HG03196 (cell line): ENCODE measurements around the gene BRS3.

Source experiments
- ATAC-seq: cut with Tn5 transposase; IDR thresholded peaks from one replicate; pipeline ENCODE4 v1.9.1; 2021; ENCODE audit not compliant: unreplicated experiment

Gene BRS3

DNA sequence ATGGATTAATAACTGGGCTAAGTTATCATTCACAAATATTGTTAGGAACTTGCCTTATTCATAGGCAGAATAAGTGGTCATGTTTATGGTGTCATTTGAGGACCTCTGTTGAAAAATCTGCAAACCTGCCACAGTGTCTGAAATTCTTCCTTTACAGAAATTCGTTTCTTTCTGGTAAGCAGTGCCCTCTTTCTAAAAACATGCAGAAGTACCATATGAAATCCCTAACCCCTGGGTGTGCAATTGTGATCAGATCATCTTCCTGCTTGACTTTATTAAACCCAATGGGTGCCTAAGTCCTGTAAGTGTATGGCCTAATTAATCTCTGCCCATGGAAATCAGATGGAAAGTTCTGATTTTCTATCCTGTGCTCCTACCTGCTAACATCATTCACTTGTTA lies 5.3 kb downstream of the BRS3 start:
- ATAC-seq: no peak

- ATAC-seq: no peak
These were observed 7.3 kb downstream of the BRS3 start for GRCh38 chrX:136495043-136495442.

DNA sequence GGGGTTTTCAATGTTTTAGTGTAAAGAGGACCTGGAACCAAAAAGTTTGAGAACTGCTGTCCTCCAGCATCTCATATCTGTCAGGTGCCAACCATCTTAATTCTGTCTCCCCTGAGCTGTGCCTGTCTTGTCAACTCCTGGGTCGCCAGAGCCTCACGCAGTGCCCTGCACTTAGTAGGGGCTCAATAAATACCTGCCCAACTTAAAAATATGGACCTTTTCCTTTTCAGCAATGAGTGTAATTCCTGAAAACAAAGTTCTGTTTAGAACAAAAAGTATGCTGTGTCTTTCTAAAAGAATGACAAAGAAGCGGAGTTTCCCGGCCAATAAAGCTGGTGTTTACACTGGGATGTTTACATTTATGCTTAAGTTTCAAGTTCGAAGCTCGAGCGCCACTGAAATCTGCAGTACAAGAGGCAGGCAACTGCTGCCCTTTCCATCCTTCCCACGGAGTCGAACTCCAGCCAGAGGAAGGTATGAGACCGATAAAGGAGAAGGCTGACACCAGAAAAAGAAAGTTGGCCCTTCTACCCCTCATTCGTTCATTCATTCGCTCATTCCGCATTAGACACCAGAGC lies 8.5 kb downstream of the BRS3 start:
- ATAC-seq: no peak

DNA sequence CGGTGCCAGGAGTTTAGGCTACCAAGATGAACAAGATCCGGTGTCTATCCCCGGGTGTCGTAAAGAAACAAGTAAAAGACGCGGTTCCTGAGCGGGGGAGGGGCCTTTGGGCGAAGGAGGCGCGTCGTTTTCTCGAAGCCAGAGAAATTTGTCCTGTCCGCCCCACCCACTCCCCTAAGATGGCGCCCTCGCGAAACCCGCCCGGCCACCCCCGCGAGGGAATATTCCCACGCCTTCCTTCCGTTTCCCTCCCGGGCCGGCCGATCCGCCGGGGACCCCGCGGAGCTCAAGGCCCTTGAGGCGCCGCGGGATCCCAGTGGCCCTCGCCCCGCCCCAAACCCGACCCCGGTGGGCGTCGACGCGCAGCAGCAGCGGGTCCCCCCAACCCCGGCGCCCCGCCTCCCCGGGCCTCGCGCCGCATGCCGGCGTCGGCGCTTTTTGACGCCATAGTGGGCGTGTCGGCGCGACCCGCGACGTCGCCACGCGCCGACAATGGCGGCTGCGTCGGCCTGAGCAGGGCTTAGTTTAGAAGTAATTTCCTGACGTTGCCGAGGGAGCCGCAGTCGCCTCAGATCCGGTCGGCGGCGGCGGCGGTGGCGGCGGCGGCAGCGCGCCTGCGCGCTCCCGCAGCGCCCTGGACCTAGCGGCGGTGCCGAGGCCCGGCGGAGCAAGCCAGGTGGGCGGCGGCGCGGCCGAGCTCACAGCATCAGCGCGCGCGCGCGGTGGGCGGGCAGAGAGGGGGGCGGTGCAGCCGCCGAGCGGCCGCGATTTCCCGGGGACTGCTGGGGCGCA lies 9.2 kb downstream of the BRS3 start:
- peak; percentile 84 for ATAC-seq

DNA sequence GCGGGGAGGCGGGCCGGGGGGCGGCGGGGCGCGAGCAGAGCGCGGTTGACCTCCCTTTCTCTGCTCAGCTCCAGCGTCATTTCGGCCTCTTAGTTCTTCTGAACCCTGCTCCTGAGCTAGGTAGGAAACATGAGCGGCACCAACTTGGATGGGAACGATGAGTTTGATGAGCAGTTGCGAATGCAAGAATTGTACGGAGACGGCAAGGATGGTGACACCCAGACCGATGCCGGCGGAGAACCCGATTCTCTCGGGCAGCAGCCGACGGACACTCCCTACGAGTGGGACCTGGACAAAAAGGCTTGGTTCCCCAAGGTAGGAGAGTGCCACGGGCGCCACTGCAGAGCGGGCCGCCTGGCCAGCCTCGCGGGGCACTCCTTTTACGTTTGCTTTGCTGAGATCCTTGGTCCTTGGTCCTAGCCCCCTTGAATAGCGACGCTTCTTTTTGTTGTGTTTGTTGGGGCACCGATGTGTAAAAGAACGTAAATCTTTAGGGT lies 9.9 kb downstream of the BRS3 start, which contains the start of gene HTATSF1:
HTATSF1 (plus strand) TSS at position 37 of the 497 bp plus-strand sequence; CDS start at position 130, 93 bp downstream.
- no peak for ATAC-seq

GRCh38 chrX:136519069-136519468 lies 31.3 kb downstream of the BRS3 start:
- no peak for ATAC-seq

DNA sequence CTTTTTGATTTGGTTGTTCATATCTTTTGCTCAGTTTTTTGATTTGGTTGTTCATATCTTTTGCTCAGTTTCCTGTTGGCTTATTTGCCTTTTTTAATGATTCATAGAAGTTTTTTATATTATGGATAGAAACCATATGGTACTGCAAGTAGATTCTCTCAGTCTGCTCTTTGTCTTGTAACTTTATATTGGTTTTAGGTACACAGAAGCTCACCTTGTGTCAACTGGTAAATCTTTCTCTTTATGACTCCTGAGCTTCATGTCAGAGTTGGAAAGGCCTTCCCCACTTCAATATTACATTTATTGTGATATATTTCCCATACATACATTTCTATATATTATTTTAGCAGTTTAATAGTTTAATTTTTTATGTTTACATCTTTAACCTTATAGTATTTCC lies 36.0 kb downstream of the BRS3 start:
- ATAC-seq: no peak

GRCh38 chrX:136525738-136526606 lies 38.2 kb downstream of the BRS3 start:
- no peak for ATAC-seq

DNA sequence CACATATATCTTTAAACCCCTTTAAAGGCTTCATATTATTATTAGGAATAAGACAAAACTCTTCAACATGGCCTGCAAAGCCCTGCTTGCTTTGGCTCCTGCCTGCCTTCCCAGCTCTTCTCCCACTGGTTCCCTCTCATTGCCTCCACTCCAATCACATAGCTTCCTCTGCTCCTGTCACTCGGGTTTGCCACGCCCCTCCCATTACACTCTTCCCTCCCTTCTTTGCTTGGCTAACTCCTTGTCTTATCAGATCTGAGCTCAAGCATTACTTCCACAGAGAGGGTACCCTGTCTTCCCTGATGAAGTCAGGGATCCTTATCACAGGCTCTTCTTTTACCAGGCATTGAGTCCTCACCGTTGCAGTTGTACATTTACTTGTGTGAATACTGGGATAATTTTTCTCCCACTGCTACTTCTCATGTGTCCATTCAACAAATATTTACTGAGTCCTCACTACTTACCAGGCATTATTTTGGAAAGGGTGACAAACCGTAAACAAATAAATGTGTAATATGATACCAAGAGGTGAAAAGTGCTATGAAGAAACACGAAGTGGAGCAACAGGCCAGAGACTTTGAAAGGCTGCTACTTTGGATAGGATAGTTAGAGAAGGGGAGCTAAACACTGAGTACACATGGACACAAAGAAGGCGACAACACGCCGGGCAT lies 41.0 kb downstream of the BRS3 start:
- ATAC-seq: no peak

DNA sequence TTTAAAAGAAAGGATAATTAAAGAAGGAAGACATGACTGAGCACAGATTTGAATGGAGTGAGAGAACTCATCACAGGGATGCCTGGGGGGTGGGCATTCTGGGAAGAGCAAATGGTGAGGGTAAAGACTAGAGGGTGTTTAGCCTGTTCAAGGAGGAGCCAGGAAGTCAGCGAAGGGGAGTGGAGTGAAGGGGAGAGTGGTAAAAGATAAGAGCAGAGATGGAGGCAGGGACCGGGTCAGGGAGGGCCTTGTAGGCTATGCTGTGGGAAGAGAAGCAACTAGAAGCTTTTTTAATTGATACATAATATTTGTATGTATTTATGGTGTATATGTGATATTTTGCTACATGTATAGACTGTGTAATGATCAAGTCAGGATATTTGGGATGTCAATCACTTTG lies 42.0 kb downstream of the BRS3 start:
- no peak for ATAC-seq

- no peak for ATAC-seq
These were observed 44.2 kb downstream of the BRS3 start, which contains the start of gene VGLL1 for GRCh38 chrX:136531951-136532350. Gene VGLL1 (plus strand): TSS chrX:136532215. CDS start chrX:136536021, 3,806 bp downstream.

- ATAC-seq: no peak
These were observed 46.4 kb downstream of the BRS3 start for GRCh38 chrX:136534131-136534530.

- ATAC-seq: no peak
These were observed 51.1 kb downstream of the BRS3 start for GRCh38 chrX:136538811-136539210.

DNA sequence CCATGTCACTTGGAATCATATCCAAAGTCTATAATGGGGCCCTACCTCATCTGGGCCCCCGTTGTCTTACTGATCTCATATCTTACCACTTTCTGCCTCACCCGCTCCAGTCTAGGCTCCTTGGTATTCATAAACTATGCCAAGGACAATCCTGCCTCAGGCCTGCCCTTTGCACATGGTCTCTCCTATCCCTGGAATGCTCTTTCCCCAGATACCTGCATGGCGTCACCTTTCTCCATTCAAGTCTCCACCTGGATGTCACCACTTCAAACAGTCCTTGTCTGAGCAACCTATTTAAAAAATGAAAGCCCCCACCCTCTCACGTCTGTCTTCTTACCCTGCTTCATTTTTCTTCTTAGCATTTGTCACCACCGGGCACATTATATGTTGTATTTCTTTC lies 52.5 kb downstream of the BRS3 start:
- ATAC-seq: no peak

- ATAC-seq: no peak
These were observed 53.5 kb downstream of the BRS3 start for GRCh38 chrX:136541294-136541693.

- ATAC-seq: no peak
These were observed 54.5 kb downstream of the BRS3 start for GRCh38 chrX:136542281-136542680.
